Caco-2 (cell line): ENCODE data around the gene TOX3. TPM values are rescaled to one million over a fixed set of nuclear protein-coding genes. Genes with fewer than 3 reads are reported as not detected.

ENCODE experiments used
- BruUV-seq: library from RNA; stranded (reverse); fragments of 400-500 nt; replicated peaks from 2 replicates; lab custom pipeline; 2021; lab: Mats Ljungman, UMichigan
- CTCF ChIA-PET: fragments of 300-600 bp; sonication (Branson Sonifier 250); formaldehyde crosslinking; loops from one replicate; lab custom pipeline; 2022; ENCODE audit warnings: antibody characterized with exemption; lab: Charles Lee
- POLR2A ChIA-PET: fragments of 300-600 bp; sonication (Branson Sonifier 250); formaldehyde crosslinking; loops from one replicate; lab custom pipeline; 2022; ENCODE audit warnings: antibody characterized with exemption; lab: Charles Lee
- DNase-seq, 2 experiments: peaks; one replicate each; pipeline versions ENCODE4 v3.0.0 to v3.0.0-alpha.2; 2020 to 2022
- H3K27me3 ChIP-seq: replicated peaks from 2 replicates; pipeline ENCODE4 v1.6.0; 2011; ENCODE audit warnings: low read length; ENCODE audit not compliant: control insufficient read depth, insufficient read depth
- H3K36me3 ChIP-seq: 2 replicates; pipeline ENCODE4 v1.5.1; 2011; ENCODE audit warnings: low read length; ENCODE audit not compliant: control insufficient read depth, insufficient read depth
- H3K4me1 ChIP-seq: fragments of 250-450 bp; sonication (Bioruptor Pico); 2 replicates; pipeline ENCODE4 v1.5.1; 2020; ENCODE audit warnings: mild to moderate bottlenecking
- H3K4me3 ChIP-seq: 2 replicates; pipeline ENCODE4 v1.5.1; 2011; ENCODE audit warnings: low read depth, mild to moderate bottlenecking, control low read depth, low read length
- H3K9me3 ChIP-seq: fragments of 250-450 bp; sonication (Bioruptor Pico); 2 replicates; pipeline ENCODE4 v1.5.1; 2020; ENCODE audit warnings: mild to moderate bottlenecking, moderate library complexity
- H3K27ac Mint-ChIP-seq: one replicate; pipeline ENCODE4 v1.8.0; 2022; ENCODE audit warnings: mixed read lengths; ENCODE audit not compliant: unreplicated experiment
- H3K27me3 Mint-ChIP-seq: one replicate; pipeline ENCODE4 v1.8.0; 2022; ENCODE audit warnings: mixed read lengths; ENCODE audit not compliant: insufficient read depth, unreplicated experiment
- H3K36me3 Mint-ChIP-seq: one replicate; pipeline ENCODE4 v1.8.0; 2022; ENCODE audit warnings: mild to moderate bottlenecking, mixed read lengths; ENCODE audit not compliant: insufficient read depth, unreplicated experiment
- H3K4me1 Mint-ChIP-seq: one replicate; pipeline ENCODE4 v1.8.0; 2022; ENCODE audit warnings: low read depth, mixed read lengths; ENCODE audit not compliant: unreplicated experiment
- H3K4me3 Mint-ChIP-seq: one replicate; pipeline ENCODE4 v1.8.0; 2022; ENCODE audit warnings: mild to moderate bottlenecking, moderate library complexity, mixed read lengths; ENCODE audit not compliant: unreplicated experiment
- H3K9me3 Mint-ChIP-seq: one replicate; pipeline ENCODE4 v1.8.0; 2022; ENCODE audit warnings: mixed read lengths; ENCODE audit not compliant: unreplicated experiment
- CTCF ChIP-seq, 2 experiments: fragments of 200-600 bp in 1 of 2; IDR thresholded peaks; 1 replicate in 1 of 2; 2 replicates in 1 of 2; pipeline versions ENCODE4 v1.5.1 to v1.8.0; 2011 to 2022; ENCODE audit warnings: antibody characterized with exemption in 1 of 2, control low read depth in 1 of 2, inconsistent platforms in 1 of 2, low read depth in 1 of 2, low read length in 1 of 2, mild to moderate bottlenecking in 1 of 2, moderate library complexity in 1 of 2; ENCODE audit not compliant: insufficient read depth in 1 of 2, severe bottlenecking in 1 of 2, unreplicated experiment in 1 of 2
- intact Hi-C: fragments of 100-400 bp; cut with micrococcal nuclease; formaldehyde crosslinking; loops from one replicate; pipeline ENCODE4 v1.10.0; 2022; ENCODE audit not compliant: unreplicated experiment
- total RNA-seq: library from RNA; stranded (reverse); gene quantifications from 2 replicates; pipeline ENCODE4 v1.2.3, GENCODE V29; 2022

TOX3 gene
- total RNA-seq, 1 experiment from 2014 or later, result 3.6 TPM

DNA sequence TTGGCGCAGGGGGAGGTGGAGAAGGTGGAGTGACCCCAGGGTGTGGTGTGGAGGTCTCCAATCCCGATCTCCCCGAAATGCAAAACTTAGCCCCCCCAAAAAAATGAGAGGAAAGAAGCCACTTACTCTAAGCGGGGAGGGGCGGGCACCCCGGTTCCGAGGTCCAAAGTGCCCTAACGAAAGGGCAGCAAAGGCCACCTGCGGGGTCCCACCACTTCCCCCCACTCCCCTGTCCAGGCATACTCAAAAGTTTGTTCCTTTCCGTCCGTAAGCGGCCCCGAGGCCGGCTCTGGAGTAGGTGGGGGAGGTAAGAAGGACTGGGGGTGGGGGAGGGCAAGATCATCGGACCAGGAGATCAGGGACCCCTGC is 1.1 kb downstream of the TOX3 start:
- peak overlapping the region; percentile 80 for H3K4me3 ChIP-seq
- ChIA-PET POLR2A (no interaction called here), CTCF (no interaction called here)
- H3K4me1 ChIP-seq, result 0 out of 2 replicates have a peak, but pooled peaks cover 3% of the 10 kb centered on the region
- peaks cover 3% of the 10 kb centered on the region for H3K27me3 Mint-ChIP-seq
- H3K9me3 Mint-ChIP-seq, result no peaks in the 10 kb centered on the region
- peaks cover 6% of the 10 kb centered on the region for H3K4me1 Mint-ChIP-seq
- no peaks in the 10 kb centered on the region for H3K9me3 ChIP-seq
- no TSS peak for BruUV-seq
- intact Hi-C loops, result loop anchor here (5.0 kb wide), 2 partner anchors 54 to 104 kb away; no protein-coding TSS in a partner anchor
- peak overlapping the region; percentile 77 for H3K4me3 Mint-ChIP-seq
- H3K36me3 ChIP-seq, result no peaks in the 10 kb centered on the region
- no peak for TF ChIP-seq CTCF (IDR thresholded peaks at IDR 0.05; ENCODE audit: insufficient read depth in 1 of 2, low read depth in 1 of 2, low read length in 1 of 2, severe bottlenecking in 1 of 2, unreplicated experiment in 1 of 2)
- H3K27me3 ChIP-seq, result no peaks in the 10 kb centered on the region
- no peak for DNase-seq
- H3K36me3 Mint-ChIP-seq, result no peaks in the 10 kb centered on the region
- H3K27ac Mint-ChIP-seq, result no peak overlapping the region

GRCh38 chr16:52545222-52545897 is 1.6 kb downstream of the TOX3 start:
- H3K9me3 Mint-ChIP-seq, result no peaks in the 10 kb centered on the region
- H3K9me3 ChIP-seq, result no peaks in the 10 kb centered on the region
- ChIA-PET POLR2A (no interaction called here), CTCF (no interaction called here)
- no peaks in the 10 kb centered on the region for H3K36me3 Mint-ChIP-seq
- peak overlapping the region; percentile 77 for H3K4me3 Mint-ChIP-seq
- intact Hi-C loops, result loop anchor here (5.0 kb wide), 2 partner anchors 53 to 103 kb away; no protein-coding TSS in a partner anchor
- BruUV-seq, result no TSS peak
- peaks cover 3% of the 10 kb centered on the region for H3K27me3 Mint-ChIP-seq
- DNase-seq, result no peak
- H3K4me3 ChIP-seq, result peak overlapping the region; percentile 80
- H3K36me3 ChIP-seq, result no peaks in the 10 kb centered on the region
- peaks cover 6% of the 10 kb centered on the region for H3K4me1 Mint-ChIP-seq
- 0 out of 2 replicates have a peak, but pooled peaks cover 3% of the 10 kb centered on the region for H3K4me1 ChIP-seq
- no peak overlapping the region for H3K27ac Mint-ChIP-seq
- no peaks in the 10 kb centered on the region for H3K27me3 ChIP-seq
- TF ChIP-seq CTCF (IDR thresholded peaks at IDR 0.05; ENCODE audit: insufficient read depth in 1 of 2, low read depth in 1 of 2, low read length in 1 of 2, severe bottlenecking in 1 of 2, unreplicated experiment in 1 of 2), result no peak

DNA sequence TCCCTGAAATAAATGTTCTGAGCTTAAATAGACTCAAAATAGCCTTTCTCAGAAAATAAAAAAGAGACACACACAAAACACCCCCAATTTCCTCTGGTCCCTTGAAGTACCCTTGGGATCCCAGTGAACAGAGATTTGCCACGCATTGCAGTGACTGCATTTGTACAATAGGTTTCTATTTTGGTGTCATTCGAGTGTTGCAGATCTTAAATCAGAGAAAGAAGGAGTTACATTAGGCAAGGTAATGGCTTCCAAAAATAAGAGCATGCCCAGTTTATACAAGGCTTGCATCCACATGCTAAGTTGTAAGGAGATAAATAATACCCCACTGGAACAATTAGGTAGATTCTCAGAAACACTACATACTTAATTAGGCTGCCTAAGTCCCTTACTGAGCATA is 2.2 kb downstream of the TOX3 start:
- Mint-ChIP-seq H3K27ac (no peak overlapping the region), H3K36me3 (no peaks in the 10 kb centered on the region), H3K27me3 (peaks cover 3% of the 10 kb centered on the region), H3K4me3 (peak overlapping the region; percentile 77), H3K9me3 (no peaks in the 10 kb centered on the region), H3K4me1 (peaks cover 6% of the 10 kb centered on the region)
- intact Hi-C loops, result loop anchor here (5.0 kb wide), 2 partner anchors 52 to 102 kb away; no protein-coding TSS in a partner anchor
- Histone ChIP-seq H3K27me3 (no peaks in the 10 kb centered on the region), H3K36me3 (no peaks in the 10 kb centered on the region), H3K4me3 (peak overlapping the region; percentile 80), H3K9me3 (no peaks in the 10 kb centered on the region), H3K4me1 (0 out of 2 replicates have a peak, but pooled peaks cover 3% of the 10 kb centered on the region)
- POLR2A ChIA-PET, result no interaction called here
- CTCF ChIA-PET, result no interaction called here
- no peak for TF ChIP-seq CTCF (IDR thresholded peaks at IDR 0.05; ENCODE audit: insufficient read depth in 1 of 2, low read depth in 1 of 2, low read length in 1 of 2, severe bottlenecking in 1 of 2, unreplicated experiment in 1 of 2)
- BruUV-seq, result TSS peak; percentile 20
- DNase-seq, result no peak
